AG04450 (cell line): ENCODE measurements around the gene LNX2. TPM values are rescaled to one million over a fixed set of nuclear protein-coding genes. Genes with fewer than 3 reads are reported as not detected.

Experiments
- CTCF ChIA-PET: fragments of 300-600, 350-600 bp; formaldehyde crosslinking; extraction: SDS; loops from one replicate; lab custom pipeline; 2022; ENCODE audit warnings: antibody characterized with exemption, inconsistent platforms; lab: Charles Lee
- POLR2A ChIA-PET: fragments of 350-600 bp; formaldehyde crosslinking; extraction: SDS; loops from one replicate; lab custom pipeline; 2021; ENCODE audit warnings: antibody characterized with exemption, inconsistent platforms; lab: Yijun Ruan, JAX
- DNase-seq: peaks from one replicate; pipeline ENCODE4 v3.0.0-alpha.2; 2011; ENCODE audit warnings: low read depth, low spot score
- H3K27ac ChIP-seq: one replicate; pipeline ENCODE4 v1.5.1; 2012; ENCODE audit warnings: low read depth, low read length, control low read depth
- H3K27me3 ChIP-seq: one replicate; pipeline ENCODE4 v1.6.0; 2012; ENCODE audit warnings: low read length; ENCODE audit not compliant: control insufficient read depth, insufficient read depth
- H3K4me3 ChIP-seq: 2 replicates; pipeline ENCODE4 v1.5.1; 2011; ENCODE audit warnings: mild to moderate bottlenecking, low read depth, low read length, control low read depth
- H3K9me3 ChIP-seq: 2 replicates; pipeline ENCODE4 v1.5.1; 2012; ENCODE audit warnings: low read length; ENCODE audit not compliant: control insufficient read depth, insufficient read depth
- CTCF ChIP-seq: IDR thresholded peaks from 2 replicates; pipeline ENCODE4 v1.5.1; 2011; ENCODE audit warnings: low read depth, low read length, control low read depth, inconsistent platforms
- polyA plus RNA-seq: library from polyadenylated mRNA; depleted of rRNA; stranded (reverse); fragments of >200 nt; gene quantifications from 2 replicates; pipeline ENCODE4 v1.2.3, GENCODE V29; 2011

Gene LNX2
- polyA plus RNA-seq, 1 experiment, result 6.9 TPM

GRCh38 chr13:27559719-27560118 is 60.6 kb downstream of the LNX2 start:
- ChIA-PET POLR2A (no interaction called here), CTCF (interaction anchor here (0.7 kb wide), 1 partner anchor 277 kb away, joined by 3 read pairs; no protein-coding TSS in a partner anchor)
- TF ChIP-seq CTCF, result no peak
- Histone ChIP-seq H3K9me3 (no peaks in the 10 kb centered on the region), H3K27ac (no peak overlapping the region), H3K27me3 (no peaks in the 10 kb centered on the region), H3K4me3 (no peak overlapping the region)
- DNase-seq, result no peak

- no peaks in the 10 kb centered on the region for H3K27me3 ChIP-seq
- no peak overlapping the region for H3K4me3 ChIP-seq
- ChIA-PET POLR2A (no interaction called here), CTCF (interaction anchor here (0.6 to 5.5 kb wide), 5 partner anchors 22 to 431 kb away, joined by 3 to 30 read pairs (median 3); no protein-coding TSS in a partner anchor)
- peak; percentile 19; the same call in 1 of the 2 replicates for TF ChIP-seq CTCF
- H3K27ac ChIP-seq, result no peak overlapping the region
- no peaks in the 10 kb centered on the region for H3K9me3 ChIP-seq
- no peak for DNase-seq
Measured at GRCh38 chr13:27556109-27556508, 64.2 kb downstream of the LNX2 start.

- Histone ChIP-seq H3K27ac (no peak overlapping the region), H3K27me3 (no peaks in the 10 kb centered on the region), H3K9me3 (no peaks in the 10 kb centered on the region), H3K4me3 (no peak overlapping the region)
- POLR2A ChIA-PET, result interaction anchor here (0.6 kb wide), 1 partner anchor 20 kb away, joined by 3 read pairs; no protein-coding TSS in a partner anchor
- no peak for TF ChIP-seq CTCF
- CTCF ChIA-PET, result interaction anchor here (1.5 to 2.4 kb wide), 2 partner anchors 18 to 275 kb away, joined by 5 to 13 read pairs; no protein-coding TSS in a partner anchor
- DNase-seq, result no peak
Measured at GRCh38 chr13:27551562-27551961, 68.8 kb downstream of the LNX2 start.

GRCh38 chr13:27549406-27549981 is 70.8 kb downstream of the LNX2 start:
- no peaks in the 10 kb centered on the region for H3K9me3 ChIP-seq
- no peak overlapping the region for H3K27ac ChIP-seq
- POLR2A ChIA-PET, result no interaction called here
- no peaks in the 10 kb centered on the region for H3K27me3 ChIP-seq
- no peak for TF ChIP-seq CTCF
- CTCF ChIA-PET, result interaction anchor here (4.4 kb wide), 1 partner anchor 17 kb away, joined by 22 read pairs; no protein-coding TSS in a partner anchor
- no peak overlapping the region for H3K4me3 ChIP-seq
- no peak for DNase-seq

GRCh38 chr13:27542220-27542619 is 78.1 kb downstream of the LNX2 start:
- POLR2A ChIA-PET, result no interaction called here
- H3K9me3 ChIP-seq, result no peaks in the 10 kb centered on the region
- no peaks in the 10 kb centered on the region for H3K27me3 ChIP-seq
- CTCF ChIA-PET, result interaction anchor here (1.0 to 15.1 kb wide), 5 partner anchors 9 to 412 kb away, joined by 3 to 280 read pairs (median 6); no protein-coding TSS in a partner anchor
- H3K4me3 ChIP-seq, result no peak overlapping the region
- no peak for TF ChIP-seq CTCF
- no peak overlapping the region for H3K27ac ChIP-seq
- DNase-seq, result no peak
